ENCODE results near the gene CYSLTR2. TPM values are rescaled to one million over a fixed set of nuclear protein-coding genes. Genes with fewer than 3 reads are reported as not detected.

Gene CYSLTR2
- total and polyA plus RNA-seq, 10 donors: 0.61 to 8.3 (median 5.3) TPM

DNA sequence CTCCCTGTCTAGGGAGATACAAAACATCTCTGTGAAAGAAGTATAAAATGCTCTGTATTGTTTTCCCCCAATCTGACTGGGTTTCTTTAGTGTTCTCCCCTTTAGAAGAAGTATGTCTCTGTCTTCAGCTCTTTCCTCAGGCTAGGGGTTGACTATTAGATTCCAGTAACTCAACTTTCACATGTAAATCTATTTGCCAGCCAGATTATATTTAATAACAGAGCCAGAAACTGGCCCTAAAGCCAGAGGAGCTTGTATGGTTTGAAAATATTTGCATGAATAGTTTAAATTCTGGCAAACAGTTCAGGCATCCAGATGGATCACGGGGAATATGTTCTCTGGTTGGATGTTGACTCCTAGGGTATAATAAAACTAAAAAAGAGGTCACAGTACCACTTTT, 22.3 kb upstream of the CYSLTR2 start:
- 77 to 90% (median 84%) methylated on average over 1 of the region's 1 CpG for WGBS, 5 donors
- no peak for TF ChIP-seq POLR2AphosphoS5 (IDR thresholded peaks at IDR 0.05)
- no peak for TF ChIP-seq POLR2A (IDR thresholded peaks at IDR 0.05)
- TF ChIP-seq, protein P1, sequence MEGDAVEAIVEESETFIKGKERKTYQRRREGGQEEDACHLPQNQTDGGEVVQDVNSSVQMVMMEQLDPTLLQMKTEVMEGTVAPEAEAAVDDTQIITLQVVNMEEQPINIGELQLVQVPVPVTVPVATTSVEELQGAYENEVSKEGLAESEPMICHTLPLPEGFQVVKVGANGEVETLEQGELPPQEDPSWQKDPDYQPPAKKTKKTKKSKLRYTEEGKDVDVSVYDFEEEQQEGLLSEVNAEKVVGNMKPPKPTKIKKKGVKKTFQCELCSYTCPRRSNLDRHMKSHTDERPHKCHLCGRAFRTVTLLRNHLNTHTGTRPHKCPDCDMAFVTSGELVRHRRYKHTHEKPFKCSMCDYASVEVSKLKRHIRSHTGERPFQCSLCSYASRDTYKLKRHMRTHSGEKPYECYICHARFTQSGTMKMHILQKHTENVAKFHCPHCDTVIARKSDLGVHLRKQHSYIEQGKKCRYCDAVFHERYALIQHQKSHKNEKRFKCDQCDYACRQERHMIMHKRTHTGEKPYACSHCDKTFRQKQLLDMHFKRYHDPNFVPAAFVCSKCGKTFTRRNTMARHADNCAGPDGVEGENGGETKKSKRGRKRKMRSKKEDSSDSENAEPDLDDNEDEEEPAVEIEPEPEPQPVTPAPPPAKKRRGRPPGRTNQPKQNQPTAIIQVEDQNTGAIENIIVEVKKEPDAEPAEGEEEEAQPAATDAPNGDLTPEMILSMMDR (IDR thresholded peaks at IDR 0.05 in 8 of 11, conservative IDR thresholded peaks at IDR 0.05 in 3 of 11): no peak

GRCh38 chr13:48633700-48634099, 20.0 kb upstream of the CYSLTR2 start:
- no peaks in the 10 kb centered on the region for H3K36me3 ChIP-seq
- H3K4me1 ChIP-seq: no peaks in the 10 kb centered on the region
- H3K27me3 ChIP-seq (replicated peaks in 1 of 7): no peaks in the 10 kb centered on the region
- TF ChIP-seq POLR2AphosphoS5 (IDR thresholded peaks at IDR 0.05): no peak
- TF ChIP-seq, protein P1 (IDR thresholded peaks at IDR 0.05 in 8 of 11, conservative IDR thresholded peaks at IDR 0.05 in 3 of 11): no peak
- no peak for TF ChIP-seq POLR2A (IDR thresholded peaks at IDR 0.05)
- H3K27ac ChIP-seq: no peak overlapping the region
- intact Hi-C loops (cut with DNase I; ENCODE audit: low total_unique reads): no loop called here
- DNase-seq: no peak
- no peak overlapping the region for H3K4me3 ChIP-seq
- peaks cover 5 to 54% (median 39%) of the 10 kb centered on the region in 8 donors for H3K9me3 ChIP-seq
- WGBS, 5 donors: 77 to 90% (median 85%) methylated on average over 3 of the region's 3 CpGs

More for the DNA sequence above, 22.3 kb upstream of the CYSLTR2 start:
- H3K4me3 ChIP-seq: no peak overlapping the region
- H3K4me1 ChIP-seq: peaks cover 0 to 4% (median under 1%) of the 10 kb centered on the region in 6 donors
- no peaks in the 10 kb centered on the region for H3K27me3 ChIP-seq (replicated peaks in 1 of 7)
- intact Hi-C loops (cut with DNase I; ENCODE audit: low total_unique reads): no loop called here
- peaks cover 5 to 37% (median 26%) of the 10 kb centered on the region in 8 donors for H3K9me3 ChIP-seq
- no peak overlapping the region for H3K27ac ChIP-seq
- H3K36me3 ChIP-seq: no peaks in the 10 kb centered on the region
- DNase-seq: no peak

GRCh38 chr13:48634636-48635035, 19.1 kb upstream of the CYSLTR2 start:
- intact Hi-C loops (cut with DNase I; ENCODE audit: low total_unique reads): no loop called here
- peaks cover 5 to 54% (median 39%) of the 10 kb centered on the region in 8 donors for H3K9me3 ChIP-seq
- no peak overlapping the region for H3K4me3 ChIP-seq
- no peak overlapping the region for H3K27ac ChIP-seq
- no peaks in the 10 kb centered on the region for H3K4me1 ChIP-seq
- no peak for TF ChIP-seq POLR2A (IDR thresholded peaks at IDR 0.05)
- TF ChIP-seq, protein P1 (IDR thresholded peaks at IDR 0.05 in 8 of 11, conservative IDR thresholded peaks at IDR 0.05 in 3 of 11): no peak
- no peak for TF ChIP-seq POLR2AphosphoS5 (IDR thresholded peaks at IDR 0.05)
- no peaks in the 10 kb centered on the region for H3K36me3 ChIP-seq
- DNase-seq: no peak
- no peaks in the 10 kb centered on the region for H3K27me3 ChIP-seq (replicated peaks in 1 of 7)

DNA sequence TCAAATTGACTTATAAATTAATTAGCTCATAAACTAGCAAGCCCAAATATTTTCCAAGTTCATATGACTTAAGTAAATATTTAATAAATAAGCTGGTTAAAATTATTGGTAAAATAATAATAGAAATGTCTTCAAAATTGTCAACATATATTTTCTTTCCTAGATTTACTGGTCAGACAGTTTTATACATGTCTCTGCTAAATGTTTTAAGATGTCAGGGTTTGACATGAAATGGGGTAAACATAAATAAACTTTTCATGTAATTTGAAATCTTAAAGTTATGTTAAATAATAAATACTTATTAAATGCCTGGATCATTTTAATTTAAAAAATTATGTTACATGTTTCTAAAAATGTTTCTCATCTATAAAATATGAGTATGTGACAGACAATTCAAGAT, 18.3 kb upstream of the CYSLTR2 start:
- Histone ChIP-seq H3K4me1 (no peaks in the 10 kb centered on the region), H3K4me3 (no peak overlapping the region), H3K36me3 (no peaks in the 10 kb centered on the region), H3K27me3 (replicated peaks in 1 of 7) (no peaks in the 10 kb centered on the region), H3K9me3 (peaks cover 5 to 54% (median 39%) of the 10 kb centered on the region in 8 donors), H3K27ac (no peak overlapping the region)
- intact Hi-C loops (cut with DNase I; ENCODE audit: low total_unique reads): no loop called here
- TF ChIP-seq POLR2A (IDR thresholded peaks at IDR 0.05) (no peak), POLR2AphosphoS5 (IDR thresholded peaks at IDR 0.05) (no peak)
- TF ChIP-seq, protein P1 (IDR thresholded peaks at IDR 0.05 in 8 of 11, conservative IDR thresholded peaks at IDR 0.05 in 3 of 11): no peak
- no peak for DNase-seq
